ENCODE measurements around the gene LARP4B. TPM values are rescaled to one million over a fixed set of nuclear protein-coding genes. Genes with fewer than 3 reads are reported as not detected.

The LARP4B gene
- total RNA-seq, 4 donors from 2014 or later = 37.2 to 103 (median 54.7) TPM

DNA sequence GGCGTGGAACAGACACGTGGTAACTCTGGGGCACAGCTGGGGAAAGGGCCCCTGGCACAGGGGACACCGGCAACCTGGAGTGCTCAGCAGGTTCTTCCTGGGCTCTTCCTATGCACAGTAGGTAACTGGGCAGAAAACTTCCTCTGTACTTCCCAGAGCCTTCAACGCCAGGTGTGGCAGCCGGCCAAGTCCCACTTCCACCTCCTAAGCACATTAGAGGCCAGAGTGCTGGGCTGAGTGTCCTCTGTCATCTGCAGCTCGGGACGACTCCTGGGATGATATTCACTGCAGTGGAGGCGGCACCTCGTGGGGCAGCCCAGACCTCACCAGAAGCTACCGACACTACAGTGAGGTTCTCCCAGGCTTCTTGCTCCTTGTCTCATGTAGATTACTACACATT is 114.5 kb downstream of the LARP4B start:
- DNase-seq (ENCODE audit: low spot score) = no peak
- TF ChIP-seq, protein P1, sequence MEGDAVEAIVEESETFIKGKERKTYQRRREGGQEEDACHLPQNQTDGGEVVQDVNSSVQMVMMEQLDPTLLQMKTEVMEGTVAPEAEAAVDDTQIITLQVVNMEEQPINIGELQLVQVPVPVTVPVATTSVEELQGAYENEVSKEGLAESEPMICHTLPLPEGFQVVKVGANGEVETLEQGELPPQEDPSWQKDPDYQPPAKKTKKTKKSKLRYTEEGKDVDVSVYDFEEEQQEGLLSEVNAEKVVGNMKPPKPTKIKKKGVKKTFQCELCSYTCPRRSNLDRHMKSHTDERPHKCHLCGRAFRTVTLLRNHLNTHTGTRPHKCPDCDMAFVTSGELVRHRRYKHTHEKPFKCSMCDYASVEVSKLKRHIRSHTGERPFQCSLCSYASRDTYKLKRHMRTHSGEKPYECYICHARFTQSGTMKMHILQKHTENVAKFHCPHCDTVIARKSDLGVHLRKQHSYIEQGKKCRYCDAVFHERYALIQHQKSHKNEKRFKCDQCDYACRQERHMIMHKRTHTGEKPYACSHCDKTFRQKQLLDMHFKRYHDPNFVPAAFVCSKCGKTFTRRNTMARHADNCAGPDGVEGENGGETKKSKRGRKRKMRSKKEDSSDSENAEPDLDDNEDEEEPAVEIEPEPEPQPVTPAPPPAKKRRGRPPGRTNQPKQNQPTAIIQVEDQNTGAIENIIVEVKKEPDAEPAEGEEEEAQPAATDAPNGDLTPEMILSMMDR (IDR thresholded peaks at IDR 0.05) = no peak
- no peak for ATAC-seq (ENCODE audit: low FRiP score)

- DNase-seq (ENCODE audit: low spot score) = no peak
- TF ChIP-seq, protein P1 (IDR thresholded peaks at IDR 0.05) = no peak
- no peak for ATAC-seq (ENCODE audit: low FRiP score)
These were observed 115.4 kb downstream of the LARP4B start for GRCh38 chr10:816091-816477.

GRCh38 chr10:815338-816090 is 116.0 kb downstream of the LARP4B start:
- TF ChIP-seq, protein P1 (IDR thresholded peaks at IDR 0.05) = no peak
- DNase-seq (ENCODE audit: low spot score) (no peak), ATAC-seq (ENCODE audit: low FRiP score) (no peak)

- DNase-seq (ENCODE audit: low spot score) (no peak), ATAC-seq (ENCODE audit: low FRiP score) (no peak)
- TF ChIP-seq, protein P1 (IDR thresholded peaks at IDR 0.05) = no peak
These were observed 116.8 kb downstream of the LARP4B start for GRCh38 chr10:814536-815302.

DNA sequence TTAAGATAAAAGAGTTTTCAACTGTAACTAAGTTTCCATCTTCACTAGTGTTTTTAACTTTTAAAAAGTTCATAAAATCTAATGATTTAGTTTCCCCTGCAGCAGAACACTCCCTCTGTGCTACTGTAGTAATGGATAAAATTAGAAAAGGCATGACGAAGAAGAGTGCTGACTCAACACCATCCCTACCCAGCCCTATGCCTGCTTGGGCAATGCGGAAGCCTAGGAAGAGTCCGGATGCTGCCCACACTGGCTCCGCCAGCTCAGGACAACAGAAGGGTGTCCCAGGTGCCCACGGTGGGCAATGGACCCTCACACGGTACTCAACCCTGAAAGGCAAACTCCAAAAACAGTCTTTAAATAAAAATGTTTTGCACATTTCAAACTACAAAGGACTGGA is 118.2 kb downstream of the LARP4B start:
- DNase-seq (ENCODE audit: low spot score) (no peak), ATAC-seq (ENCODE audit: low FRiP score) (no peak)
- TF ChIP-seq, protein P1 (IDR thresholded peaks at IDR 0.05) = no peak

- DNase-seq (ENCODE audit: low spot score) (no peak), ATAC-seq (ENCODE audit: low FRiP score) (no peak)
- TF ChIP-seq, protein P1 (IDR thresholded peaks at IDR 0.05) = no peak
These were observed 118.7 kb downstream of the LARP4B start for GRCh38 chr10:812787-813186.
